Measurements from ENCODE around the gene ST6GALNAC5. TPM values are rescaled to one million over a fixed set of nuclear protein-coding genes. Genes with fewer than 3 reads are reported as not detected.

Gene ST6GALNAC5
- polyA plus RNA-seq, 10 donors: 1.2 to 2.7 (median 2.2) TPM

GRCh38 chr1:77007675-77008074, 140.4 kb downstream of the ST6GALNAC5 start:
- DNase-seq: no peak

GRCh38 chr1:77010937-77011336, 143.7 kb downstream of the ST6GALNAC5 start:
- DNase-seq: no peak

- DNase-seq: no peak
Observed at GRCh38 chr1:77012066-77012465, 144.8 kb downstream of the ST6GALNAC5 start.

GRCh38 chr1:77014073-77014788, 147.0 kb downstream of the ST6GALNAC5 start:
- DNase-seq: no peak

GRCh38 chr1:77015748-77016341, 148.6 kb downstream of the ST6GALNAC5 start:
- no peak for DNase-seq

- DNase-seq: no peak
Observed at GRCh38 chr1:77016386-77016985, 149.2 kb downstream of the ST6GALNAC5 start.

- DNase-seq: no peak
Observed at GRCh38 chr1:77018311-77018710, 151.0 kb downstream of the ST6GALNAC5 start.

GRCh38 chr1:77018761-77019160, 151.5 kb downstream of the ST6GALNAC5 start:
- no peak for DNase-seq

GRCh38 chr1:77021732-77022131, 154.5 kb downstream of the ST6GALNAC5 start:
- DNase-seq: no peak

GRCh38 chr1:77024500-77024899, 157.2 kb downstream of the ST6GALNAC5 start:
- DNase-seq: no peak

GRCh38 chr1:77025599-77025998, 158.3 kb downstream of the ST6GALNAC5 start:
- DNase-seq: no peak

GRCh38 chr1:77026135-77026534, 158.9 kb downstream of the ST6GALNAC5 start:
- no peak for DNase-seq

GRCh38 chr1:77026640-77027039, 159.4 kb downstream of the ST6GALNAC5 start:
- DNase-seq: no peak

GRCh38 chr1:77027847-77028246, 160.6 kb downstream of the ST6GALNAC5 start:
- no peak for DNase-seq

- no peak for DNase-seq
Observed at GRCh38 chr1:77030401-77031105, 163.3 kb downstream of the ST6GALNAC5 start.

GRCh38 chr1:77031106-77031662, 163.9 kb downstream of the ST6GALNAC5 start:
- DNase-seq: peak in 1 of 3 donors; percentile 5

- peak; percentile 11 to 32 (median 23) for DNase-seq
Observed at GRCh38 chr1:77036560-77036959, 169.3 kb downstream of the ST6GALNAC5 start.

GRCh38 chr1:77037038-77037437, 169.8 kb downstream of the ST6GALNAC5 start:
- no peak for DNase-seq

- DNase-seq: no peak
Observed at GRCh38 chr1:77038000-77038399, 170.7 kb downstream of the ST6GALNAC5 start.

GRCh38 chr1:77039111-77039510, 171.8 kb downstream of the ST6GALNAC5 start:
- DNase-seq: no peak

- DNase-seq: peak in 1 of 3 donors; percentile 94
Observed at GRCh38 chr1:77039739-77040138, 172.5 kb downstream of the ST6GALNAC5 start.

- no peak for DNase-seq
Observed at GRCh38 chr1:77040826-77041225, 173.5 kb downstream of the ST6GALNAC5 start.
